ENCODE results near the gene NXPE1.
A peak's percentile ranks its signal among the peaks of the same experiment; 100 is the strongest.
"Not testable (repeated sequence)": the region's sequence is repeated elsewhere in the genome, so short reads cannot be mapped to it uniquely, and the experiment has no call there.

NXPE1 gene

DNA sequence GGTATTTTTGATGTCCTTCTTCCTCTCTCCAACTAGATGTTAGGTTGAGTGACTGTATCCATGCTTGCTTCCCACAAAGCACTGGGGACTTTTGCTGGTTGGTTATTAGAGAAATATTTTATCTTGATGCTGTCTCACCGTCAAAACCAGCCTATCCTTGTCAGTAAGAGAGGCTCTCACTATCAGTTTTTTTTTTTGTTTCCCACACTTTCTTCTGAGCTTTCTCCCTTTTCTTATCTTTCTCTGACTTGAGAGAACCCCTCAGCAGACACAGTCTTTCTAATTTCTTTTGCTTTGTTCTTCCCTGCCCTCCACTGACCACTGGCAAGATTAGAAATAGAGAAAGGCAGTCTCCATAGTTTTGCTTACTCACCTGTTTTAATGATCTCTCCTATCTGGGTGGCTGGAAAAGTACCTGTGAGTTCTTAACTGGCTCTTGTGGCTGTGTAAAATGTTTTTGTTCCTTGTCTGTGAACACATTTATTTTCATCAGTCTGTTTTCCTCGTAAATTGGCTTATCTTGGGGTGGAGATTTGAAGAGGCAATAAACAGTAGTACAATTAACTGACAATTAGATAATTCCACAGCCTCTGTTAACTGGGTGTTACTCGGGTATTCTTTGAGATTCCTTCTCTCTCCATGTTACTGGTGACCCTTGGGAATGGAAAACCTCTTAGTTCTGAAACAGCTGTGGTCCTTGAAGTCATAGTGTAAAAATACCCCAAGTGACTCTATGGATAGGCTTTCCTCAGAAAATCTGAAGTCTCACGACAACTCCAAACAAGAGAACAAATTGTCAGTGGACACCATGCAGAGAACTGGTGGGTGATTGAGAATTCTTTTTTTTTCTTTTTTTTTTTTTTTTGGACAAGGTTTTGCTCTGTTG is at the start of gene NXPE1:
Gene NXPE1, minus strand, starts transcription at position 457 of the 886 bp plus-strand sequence. CDS start 8,680 bp downstream, outside the sequence.
- TF ChIP-seq CTCF (IDR thresholded peaks at IDR 0.05) = no peak
- Histone ChIP-seq H3K4me1 (peaks cover 13% of the 10 kb centered on the region), H3K4me2 (ENCODE audit: low read length) (no peak within 1 kb of the TSS), H3K9ac (no peak within 1 kb of the TSS), H3K4me3 (ENCODE audit: low read depth, low read length) (no peak within 1 kb of the TSS), H3K36me3 (ENCODE audit: control insufficient read depth, insufficient read depth, low read length) (no peaks in the 10 kb centered on the region), H2AFZ (peak within 1 kb of the TSS; percentile 58), H3K27me3 (ENCODE audit: control insufficient read depth, insufficient read depth, low read length) (no peaks in the 10 kb centered on the region), H3K9me3 (ENCODE audit: control insufficient read depth, low read length) (no peaks in the 10 kb centered on the region), H3K27ac (no peak within 1 kb of the TSS), H3K79me2 (no peaks in the 10 kb centered on the region)

DNA sequence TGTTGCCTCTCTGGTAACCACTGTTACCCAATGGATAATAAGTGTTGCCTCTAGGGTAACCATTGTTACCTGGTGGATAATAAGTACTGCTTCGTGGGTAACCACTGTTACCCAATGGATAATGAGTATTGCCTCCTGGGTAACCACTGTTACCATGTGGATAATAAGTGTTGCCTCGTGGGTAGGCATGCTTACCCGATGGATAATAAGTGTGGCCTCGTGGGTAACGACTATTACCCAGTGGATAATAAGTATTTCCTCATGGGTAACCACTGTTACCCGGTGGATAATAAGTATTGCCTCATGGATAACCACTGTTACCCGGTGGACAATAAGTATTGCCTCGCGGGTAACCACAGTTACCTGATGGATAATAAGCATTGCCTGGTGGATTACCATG is 49.7 kb upstream of the NXPE1 start:
- no peak for TF ChIP-seq CTCF (IDR thresholded peaks at IDR 0.05)
- Histone ChIP-seq H3K4me3 (ENCODE audit: low read depth, low read length) (no peak overlapping the region), H3K27me3 (ENCODE audit: control insufficient read depth, insufficient read depth, low read length) (no peaks in the 10 kb centered on the region), H3K79me2 (no peaks in the 10 kb centered on the region), H3K9me3 (ENCODE audit: control insufficient read depth, low read length) (no peaks in the 10 kb centered on the region), H3K36me3 (ENCODE audit: control insufficient read depth, insufficient read depth, low read length) (no peaks in the 10 kb centered on the region), H3K9ac (no peak overlapping the region), H2AFZ (no peak overlapping the region), H3K4me1 (no peaks in the 10 kb centered on the region), H3K27ac (no peak overlapping the region), H3K4me2 (ENCODE audit: low read length) (no peak overlapping the region)

- H3K27me3 ChIP-seq (ENCODE audit: control insufficient read depth, insufficient read depth, low read length); H3K27ac ChIP-seq; H3K4me2 ChIP-seq (ENCODE audit: low read length); H3K4me1 ChIP-seq; H2AFZ ChIP-seq; H3K9ac ChIP-seq; H3K9me3 ChIP-seq (ENCODE audit: control insufficient read depth, low read length); H3K36me3 ChIP-seq (ENCODE audit: control insufficient read depth, insufficient read depth, low read length); H3K4me3 ChIP-seq (ENCODE audit: low read depth, low read length); H3K79me2 ChIP-seq: not testable (repeated sequence)
Measured at GRCh38 chr11:114608605-114609004, 48.9 kb upstream of the NXPE1 start.

DNA sequence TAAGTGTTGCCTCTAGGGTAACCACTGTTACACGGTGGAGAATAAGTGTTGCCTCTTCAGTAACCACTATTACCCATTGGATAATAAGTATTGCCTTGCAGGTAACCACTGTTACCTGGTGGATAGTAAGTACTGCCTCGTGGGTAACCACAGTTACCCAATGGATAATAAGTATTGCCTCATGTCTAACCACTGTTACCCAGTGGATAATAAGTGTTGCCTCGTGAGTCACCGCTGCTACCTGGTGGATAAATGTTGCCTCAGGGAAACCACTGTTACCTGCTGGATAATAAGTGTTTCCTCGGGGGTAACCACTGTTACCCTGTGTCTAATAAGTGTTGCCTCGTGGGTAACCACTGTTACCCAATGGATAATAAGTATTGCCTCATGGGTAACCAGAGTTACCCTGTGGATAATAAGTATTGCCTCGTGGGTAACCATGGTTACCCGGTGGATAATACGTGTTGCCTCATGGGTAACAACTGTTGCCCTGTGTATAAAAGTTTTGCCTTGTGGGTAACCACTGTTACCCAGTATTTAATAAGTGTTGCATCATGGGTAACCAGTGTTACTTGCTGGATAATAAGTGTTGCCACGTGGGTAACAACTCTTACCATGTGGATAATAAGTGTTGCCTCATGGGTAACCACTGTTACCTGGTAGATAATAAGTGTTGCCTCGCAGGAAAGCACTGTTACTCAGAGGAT is 48.2 kb upstream of the NXPE1 start:
- Histone ChIP-seq H3K9me3 (ENCODE audit: control insufficient read depth, low read length) (no peaks in the 10 kb centered on the region), H3K4me3 (ENCODE audit: low read depth, low read length) (no peak overlapping the region), H3K27me3 (ENCODE audit: control insufficient read depth, insufficient read depth, low read length) (no peaks in the 10 kb centered on the region), H3K4me1 (no peaks in the 10 kb centered on the region), H2AFZ (no peak overlapping the region), H3K36me3 (ENCODE audit: control insufficient read depth, insufficient read depth, low read length) (no peaks in the 10 kb centered on the region), H3K79me2 (no peaks in the 10 kb centered on the region), H3K9ac (no peak overlapping the region), H3K27ac (no peak overlapping the region), H3K4me2 (ENCODE audit: low read length) (no peak overlapping the region)
- no peak for TF ChIP-seq CTCF (IDR thresholded peaks at IDR 0.05)

GRCh38 chr11:114606802-114607075 is 47.1 kb upstream of the NXPE1 start:
- not testable (repeated sequence) for H3K79me2 ChIP-seq; H3K4me3 ChIP-seq (ENCODE audit: low read depth, low read length); H2AFZ ChIP-seq; H3K27ac ChIP-seq; H3K4me1 ChIP-seq; H3K4me2 ChIP-seq (ENCODE audit: low read length); H3K9me3 ChIP-seq (ENCODE audit: control insufficient read depth, low read length); H3K27me3 ChIP-seq (ENCODE audit: control insufficient read depth, insufficient read depth, low read length); H3K36me3 ChIP-seq (ENCODE audit: control insufficient read depth, insufficient read depth, low read length); H3K9ac ChIP-seq

Data from parathyroid adenoma (tissue), 2 donors.